ENCODE results near the gene LCNL1.

Gene LCNL1

GRCh38 chr9:136943291-136944211 is 39.2 kb upstream of the LCNL1 start:
- Mint-ChIP-seq H3K9me3 (no peaks in the 10 kb centered on the region), H3K27me3 (ENCODE audit: low read depth) (no peaks in the 10 kb centered on the region), H3K27ac (peak overlapping the region; percentile 84), H3K36me3 (ENCODE audit: low read depth) (peaks cover 19% of the 10 kb centered on the region), H3K4me3 (peak overlapping the region; percentile 79), H3K4me1 (ENCODE audit: low read depth) (peaks cover 6% of the 10 kb centered on the region)
- DNase-seq (ENCODE audit: low spot score): peak; percentile 42

DNA sequence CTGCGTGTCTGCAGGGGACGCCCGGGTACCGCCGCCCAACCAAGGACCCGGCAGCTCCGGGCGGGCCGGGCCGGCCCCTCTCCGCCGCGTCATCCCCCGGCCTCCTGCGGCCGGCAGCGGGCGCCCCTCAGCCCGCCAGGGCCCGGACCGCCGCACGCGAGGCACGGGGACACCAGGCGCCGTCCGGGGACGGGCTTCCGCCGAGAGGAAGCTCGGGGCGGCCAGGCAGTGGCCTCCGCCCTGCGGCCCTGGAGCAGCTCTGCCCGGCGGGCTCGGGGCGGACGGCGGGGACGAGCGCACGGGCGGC is 38.6 kb upstream of the LCNL1 start:
- peaks cover 16% of the 10 kb centered on the region for H3K36me3 Mint-ChIP-seq (ENCODE audit: low read depth)
- no peak overlapping the region for H3K27ac Mint-ChIP-seq
- peaks cover 5% of the 10 kb centered on the region for H3K4me1 Mint-ChIP-seq (ENCODE audit: low read depth)
- H3K27me3 Mint-ChIP-seq (ENCODE audit: low read depth): no peaks in the 10 kb centered on the region
- H3K9me3 Mint-ChIP-seq: no peaks in the 10 kb centered on the region
- no peak for DNase-seq (ENCODE audit: low spot score)
- peak overlapping the region; percentile 79 for H3K4me3 Mint-ChIP-seq

- peak; percentile 97 for DNase-seq (ENCODE audit: low spot score)
- Mint-ChIP-seq H3K36me3 (ENCODE audit: low read depth) (peaks cover 12% of the 10 kb centered on the region), H3K27me3 (ENCODE audit: low read depth) (no peaks in the 10 kb centered on the region), H3K4me3 (peak within 1 kb of the TSS; percentile 79), H3K9me3 (no peaks in the 10 kb centered on the region), H3K4me1 (ENCODE audit: low read depth) (peaks cover 5% of the 10 kb centered on the region), H3K27ac (peak within 1 kb of the TSS; percentile 84)
Measured at GRCh38 chr9:136944519-136945332, 38.1 kb upstream of the LCNL1 start, which contains the start of the genes C8G and FBXW5. C8G (plus strand) TSS chr9:136945243; CDS start chr9:136945321, 78 bp downstream. FBXW5 (minus strand) TSS chr9:136944738; CDS start chr9:136944083, 655 bp downstream.

- Mint-ChIP-seq H3K4me3 (no peak overlapping the region), H3K9me3 (no peaks in the 10 kb centered on the region), H3K36me3 (ENCODE audit: low read depth) (peaks cover 8% of the 10 kb centered on the region), H3K27ac (no peak overlapping the region), H3K27me3 (ENCODE audit: low read depth) (no peaks in the 10 kb centered on the region), H3K4me1 (ENCODE audit: low read depth) (peaks cover 5% of the 10 kb centered on the region)
- no peak for DNase-seq (ENCODE audit: low spot score)
Measured at GRCh38 chr9:136945333-136946227, 37.2 kb upstream of the LCNL1 start.

DNA sequence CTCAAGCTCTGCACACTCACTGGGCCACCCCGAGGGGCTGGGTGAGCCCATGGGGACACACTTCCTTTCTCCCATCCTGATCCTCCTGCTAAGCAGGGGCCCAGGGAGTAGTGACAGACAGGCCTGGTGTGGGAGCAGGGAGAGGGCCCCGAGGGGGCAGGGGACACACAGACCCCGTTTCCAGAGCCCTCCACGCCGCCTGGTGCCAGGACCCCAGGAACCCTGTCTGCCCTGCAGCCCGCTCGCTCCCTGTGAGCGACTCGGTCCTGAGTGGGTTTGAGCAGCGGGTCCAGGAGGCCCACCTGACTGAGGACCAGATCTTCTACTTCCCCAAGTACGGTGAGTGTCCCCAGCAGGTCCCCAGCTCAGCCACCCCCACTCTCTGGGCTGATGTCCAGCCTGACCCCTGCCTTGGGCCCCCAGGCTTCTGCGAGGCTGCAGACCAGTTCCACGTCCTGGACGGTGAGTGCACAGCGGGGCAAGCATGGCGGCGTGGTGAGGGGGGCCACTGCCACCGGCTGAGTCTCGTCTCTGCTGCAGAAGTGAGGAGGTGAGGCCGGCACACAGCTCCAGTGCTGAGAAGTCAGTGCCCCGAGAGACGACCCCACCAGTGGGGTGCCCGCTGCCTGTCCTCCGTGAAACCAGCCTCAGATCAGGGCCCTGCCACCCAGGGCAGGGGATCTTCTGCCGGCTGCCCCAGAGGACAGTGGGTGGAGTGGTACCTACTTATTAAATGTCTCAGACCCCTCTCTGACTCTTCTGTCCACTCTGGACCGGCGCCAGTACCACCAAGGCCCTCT is 36.4 kb upstream of the LCNL1 start:
- no peaks in the 10 kb centered on the region for H3K27me3 Mint-ChIP-seq (ENCODE audit: low read depth)
- no peak overlapping the region for H3K27ac Mint-ChIP-seq
- H3K9me3 Mint-ChIP-seq: no peaks in the 10 kb centered on the region
- no peak for DNase-seq (ENCODE audit: low spot score)
- peaks cover 4% of the 10 kb centered on the region for H3K36me3 Mint-ChIP-seq (ENCODE audit: low read depth)
- no peak overlapping the region for H3K4me3 Mint-ChIP-seq
- H3K4me1 Mint-ChIP-seq (ENCODE audit: low read depth): peaks cover 5% of the 10 kb centered on the region

DNA sequence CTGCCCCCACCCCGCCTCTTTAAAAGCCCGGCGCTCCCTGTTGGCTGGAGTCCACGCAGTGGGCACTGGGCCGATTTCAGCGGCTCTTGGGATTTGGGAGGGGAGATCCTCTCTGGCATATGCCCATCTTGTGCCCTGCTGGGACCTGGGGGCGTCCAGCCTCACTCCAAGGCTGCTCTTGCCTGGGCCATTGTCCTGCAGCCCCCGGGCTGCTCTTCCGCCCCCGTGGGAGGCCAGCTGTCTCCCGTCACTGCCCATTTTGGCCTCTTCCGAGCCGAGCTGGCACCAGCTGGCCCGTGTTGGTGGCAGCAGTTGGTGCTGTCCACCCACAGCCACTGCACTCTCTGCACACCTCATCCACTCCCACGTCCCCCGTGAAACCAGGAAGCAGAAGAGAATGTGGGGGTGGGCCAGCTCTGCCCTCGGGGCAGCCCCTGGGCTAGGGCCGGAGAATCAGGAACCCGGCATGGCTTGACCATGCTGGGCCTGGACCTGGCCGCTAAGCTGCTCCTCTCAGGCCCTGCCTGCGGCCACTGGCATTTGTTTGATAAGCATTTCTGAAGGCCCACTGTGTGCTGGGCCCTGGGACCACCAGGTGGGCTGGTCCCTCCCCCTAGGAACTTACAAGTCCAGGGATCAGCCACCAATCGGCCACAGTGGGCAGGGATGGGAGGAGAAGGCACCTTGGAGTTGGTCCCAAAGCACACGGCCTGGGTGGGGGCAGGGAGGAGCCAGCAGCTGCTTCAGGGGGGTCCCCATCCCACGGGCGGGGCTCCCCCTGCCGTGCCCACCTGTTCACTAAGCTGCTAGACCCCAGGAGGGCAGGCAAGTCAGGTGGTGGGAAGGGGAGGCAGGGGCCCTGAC is 35.5 kb upstream of the LCNL1 start:
- Mint-ChIP-seq H3K36me3 (ENCODE audit: low read depth) (no peaks in the 10 kb centered on the region), H3K4me1 (ENCODE audit: low read depth) (peaks cover 4% of the 10 kb centered on the region), H3K4me3 (no peak overlapping the region), H3K27ac (no peak overlapping the region), H3K9me3 (no peaks in the 10 kb centered on the region), H3K27me3 (ENCODE audit: low read depth) (no peaks in the 10 kb centered on the region)
- DNase-seq (ENCODE audit: low spot score): no peak

DNA sequence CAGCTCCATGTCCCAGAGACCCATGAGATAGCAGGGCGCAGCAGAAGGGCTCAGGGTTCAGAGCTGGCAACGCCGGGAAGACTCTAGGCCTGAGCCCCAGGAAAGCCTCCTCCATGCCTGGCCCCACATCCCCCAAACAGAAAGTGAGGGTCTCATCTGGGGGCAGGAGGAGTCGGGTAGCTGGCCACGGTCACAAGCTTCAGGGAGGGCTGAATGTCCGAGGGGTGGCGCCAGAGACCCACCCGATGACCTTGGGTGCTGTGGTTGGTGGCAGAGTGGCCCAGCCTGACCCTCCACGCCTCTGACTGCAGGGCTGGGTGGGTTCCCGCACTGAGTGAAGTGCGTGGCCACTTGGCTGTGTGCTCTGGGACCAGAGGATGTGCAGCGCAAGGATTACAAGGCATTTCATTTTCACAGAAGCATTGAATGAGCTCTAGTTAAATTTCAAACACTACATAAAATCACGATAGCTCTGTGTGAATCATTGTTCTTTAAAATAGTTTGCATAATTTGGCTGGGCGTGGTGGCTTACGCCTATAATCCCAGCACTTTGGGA is 34.8 kb upstream of the LCNL1 start:
- Mint-ChIP-seq H3K4me1 (ENCODE audit: low read depth) (peaks cover 4% of the 10 kb centered on the region), H3K27me3 (ENCODE audit: low read depth) (no peaks in the 10 kb centered on the region), H3K4me3 (peak overlapping the region; percentile 34), H3K36me3 (ENCODE audit: low read depth) (no peaks in the 10 kb centered on the region), H3K9me3 (no peaks in the 10 kb centered on the region), H3K27ac (peak overlapping the region; percentile 15)
- no peak for DNase-seq (ENCODE audit: low spot score)

DNA sequence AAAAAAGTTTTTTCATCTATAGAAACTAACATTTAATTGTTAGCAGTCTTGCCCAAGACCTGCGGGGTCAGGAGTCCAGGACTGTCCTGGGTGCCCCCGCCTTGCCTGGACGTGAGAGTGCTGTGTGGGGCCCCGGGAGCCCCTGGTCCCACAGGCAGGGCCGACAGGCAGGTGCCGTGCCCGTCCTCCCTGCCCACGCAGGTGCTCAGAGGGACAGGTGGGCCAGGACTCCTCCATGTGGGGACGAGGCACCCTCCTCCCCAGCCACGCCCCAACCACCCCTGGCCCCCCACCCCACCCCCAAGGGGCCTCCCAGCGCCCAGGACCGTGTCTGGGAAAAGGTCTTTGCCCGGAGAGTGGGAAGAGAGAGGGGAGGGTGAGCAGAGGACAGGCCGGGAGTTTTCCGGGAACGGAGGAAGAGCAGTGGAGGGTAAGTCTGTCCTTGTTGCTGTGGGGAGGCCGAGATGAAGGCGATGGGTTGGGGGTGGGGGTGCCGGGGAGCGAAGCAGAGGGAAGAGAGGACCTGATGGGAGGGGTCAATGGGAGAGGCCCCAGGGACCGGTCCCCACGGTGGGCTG is 33.5 kb upstream of the LCNL1 start:
- H3K27me3 Mint-ChIP-seq (ENCODE audit: low read depth): no peaks in the 10 kb centered on the region
- no peaks in the 10 kb centered on the region for H3K36me3 Mint-ChIP-seq (ENCODE audit: low read depth)
- peak overlapping the region; percentile 81 for H3K27ac Mint-ChIP-seq
- H3K4me3 Mint-ChIP-seq: peak overlapping the region; percentile 87
- DNase-seq (ENCODE audit: low spot score): no peak
- H3K4me1 Mint-ChIP-seq (ENCODE audit: low read depth): peaks cover 4% of the 10 kb centered on the region
- no peaks in the 10 kb centered on the region for H3K9me3 Mint-ChIP-seq

DNA sequence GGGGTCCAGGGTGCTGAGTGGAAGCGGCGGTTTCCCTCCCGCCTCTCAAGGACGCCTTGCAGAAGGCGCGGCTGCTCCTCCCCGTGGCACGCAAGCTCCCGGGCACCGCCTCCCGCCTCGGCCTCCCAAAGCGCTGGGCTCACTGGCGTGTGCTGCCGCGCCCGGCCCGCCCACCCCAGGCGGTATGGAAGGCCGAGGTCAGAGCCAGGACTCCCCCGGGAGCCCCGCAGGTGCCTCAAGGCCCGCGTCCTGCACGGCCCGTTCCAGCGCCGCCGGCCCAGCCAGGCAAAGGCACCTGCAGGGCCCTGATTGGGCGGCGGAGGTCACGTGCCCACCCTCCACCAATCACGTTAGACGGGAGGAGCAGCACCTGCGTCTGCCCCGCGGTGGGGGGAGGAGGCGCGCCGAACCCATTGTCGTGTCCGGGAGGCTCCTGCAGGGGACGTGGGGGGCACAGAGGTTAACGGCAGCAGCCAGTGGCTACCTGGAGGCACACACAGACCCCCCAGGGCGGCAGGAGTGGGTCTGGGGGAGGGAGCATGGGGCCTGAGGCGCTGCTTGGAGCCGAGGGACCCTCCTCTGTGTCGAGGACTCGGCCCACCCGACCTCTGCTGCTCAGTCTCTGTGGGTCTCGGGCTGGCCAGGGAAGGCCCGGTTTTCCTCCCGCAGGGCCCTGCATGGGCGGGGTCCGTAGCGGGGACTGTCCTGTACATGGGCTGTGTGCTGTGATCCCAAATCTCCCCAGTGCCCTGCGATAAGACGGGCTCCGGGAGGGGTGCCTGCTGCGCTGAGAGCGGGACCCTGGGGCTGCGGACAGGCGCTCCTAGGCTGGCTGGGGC is 32.8 kb upstream of the LCNL1 start:
- peak overlapping the region; percentile 91 for H3K27ac Mint-ChIP-seq
- peak overlapping the region; percentile 87 for H3K4me3 Mint-ChIP-seq
- H3K27me3 Mint-ChIP-seq (ENCODE audit: low read depth): no peaks in the 10 kb centered on the region
- H3K4me1 Mint-ChIP-seq (ENCODE audit: low read depth): peaks cover under 1% of the 10 kb centered on the region
- H3K9me3 Mint-ChIP-seq: no peaks in the 10 kb centered on the region
- DNase-seq (ENCODE audit: low spot score): peak; percentile 94
- no peaks in the 10 kb centered on the region for H3K36me3 Mint-ChIP-seq (ENCODE audit: low read depth)

GRCh38 chr9:136950656-136951276 is 32.0 kb upstream of the LCNL1 start:
- H3K27ac Mint-ChIP-seq: no peak overlapping the region
- H3K27me3 Mint-ChIP-seq (ENCODE audit: low read depth): no peaks in the 10 kb centered on the region
- no peaks in the 10 kb centered on the region for H3K4me1 Mint-ChIP-seq (ENCODE audit: low read depth)
- no peaks in the 10 kb centered on the region for H3K9me3 Mint-ChIP-seq
- no peaks in the 10 kb centered on the region for H3K36me3 Mint-ChIP-seq (ENCODE audit: low read depth)
- no peak for DNase-seq (ENCODE audit: low spot score)
- H3K4me3 Mint-ChIP-seq: peak overlapping the region; percentile 84

Measured in T-helper 2 cell treated with Interferon-gamma antibody and Interleukin-4, amounts not matched to agents 5 μg/mL and 100 μg/mL, for 36 hours (primary cell).